SH-SY5Y (cell line): ENCODE data around the gene SH3GL3.

Experiments
- GATA2 ChIP-seq: IDR thresholded peaks from 2 replicates; pipeline ENCODE4 v1.6.1; 2011; ENCODE audit warnings: mild to moderate bottlenecking, low read depth, low read length
- GATA3 ChIP-seq: IDR thresholded peaks from 2 replicates; pipeline ENCODE4 v1.6.1; 2011; ENCODE audit warnings: low read depth, mild to moderate bottlenecking, low read length, moderate library complexity

DNA sequence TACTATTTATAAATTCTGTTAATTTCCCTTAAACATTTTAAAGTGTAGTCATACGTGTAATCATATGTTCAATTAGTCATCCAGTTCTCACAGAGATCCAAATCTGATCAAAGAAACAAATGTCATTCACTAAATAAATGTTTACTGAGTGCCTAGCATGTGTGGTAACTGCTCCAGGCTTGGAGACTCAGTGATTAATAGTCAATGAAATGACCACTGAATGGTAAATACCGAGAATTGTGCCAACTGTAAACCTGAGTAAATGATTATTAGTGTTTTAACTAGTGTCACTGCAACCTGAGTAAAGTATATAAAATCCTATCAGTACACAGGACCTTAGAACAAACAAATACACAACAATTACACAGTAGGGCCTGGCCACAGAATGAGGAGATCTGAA is 52.3 kb downstream of the SH3GL3 start:
- TF ChIP-seq GATA2 (no peak), GATA3 (no peak)
